ENCODE measurements around the gene TARDBP.
"Not testable (repeated sequence)": the region's sequence is repeated elsewhere in the genome, so short reads cannot be mapped to it uniquely, and the experiment has no call there.

TARDBP gene

GRCh38 chr1:11059968-11060830 is 47.7 kb downstream of the TARDBP start, which contains the start of gene SRM:
Gene SRM, minus strand, starts transcription at chr1:11060018. Its CDS starts 75 bp downstream, at chr1:11059943.
- peak; percentile 90 for DNase-seq (ENCODE audit: low spot score)

GRCh38 chr1:11061652-11062365 is 49.4 kb downstream of the TARDBP start:
- DNase-seq (ENCODE audit: low spot score): no peak

DNA sequence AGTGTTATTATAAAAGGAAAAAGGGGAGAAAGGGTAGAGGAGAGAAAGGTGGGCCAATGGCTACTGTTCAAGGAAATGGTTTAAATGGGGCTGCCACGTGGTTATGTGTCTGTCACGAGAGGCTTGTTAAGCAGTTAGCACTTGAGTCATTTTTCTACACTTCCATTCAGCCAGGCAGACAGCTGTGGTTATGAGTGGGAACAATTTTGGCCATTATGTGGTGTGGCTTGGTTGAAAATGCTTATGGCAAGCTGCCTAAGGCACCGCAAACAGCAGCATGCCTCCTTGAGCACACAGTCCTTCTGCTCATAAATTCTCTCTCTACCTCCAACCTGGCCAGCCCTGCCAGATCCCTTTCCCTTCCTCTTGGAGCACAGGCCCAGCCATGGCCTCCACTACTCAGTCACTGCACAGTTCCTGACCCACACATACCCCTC is 50.5 kb downstream of the TARDBP start:
- DNase-seq (ENCODE audit: low spot score): peak; percentile 28

DNA sequence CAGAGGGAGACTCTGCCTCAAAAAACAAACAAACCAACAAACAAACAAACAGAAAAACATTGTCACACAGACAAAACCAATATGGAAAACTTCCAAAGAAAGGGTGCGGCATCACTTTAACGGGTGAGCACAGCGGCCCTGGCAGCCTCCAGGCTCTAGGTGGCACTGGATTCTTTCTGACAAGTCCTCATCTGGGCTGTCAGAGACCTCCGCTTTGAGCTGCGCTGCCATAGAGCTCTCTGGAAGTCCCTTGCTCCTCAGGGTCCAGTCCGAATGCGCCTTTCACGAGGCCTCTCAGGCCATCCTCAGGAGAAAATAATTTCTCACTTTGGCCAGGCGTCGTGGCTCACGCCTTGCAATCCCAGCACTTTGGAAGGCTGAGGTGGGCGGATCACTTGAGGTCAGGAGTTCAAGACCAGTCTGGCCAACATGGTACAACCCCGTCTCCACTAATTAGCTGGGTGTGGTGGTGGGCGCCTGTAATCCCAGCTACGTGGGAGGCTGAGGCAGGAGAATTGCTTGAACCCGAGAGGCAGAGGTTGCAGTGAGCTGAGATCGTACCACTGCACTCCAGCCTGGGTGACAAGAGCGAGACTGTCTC is 51.6 kb downstream of the TARDBP start:
- not testable (repeated sequence) for DNase-seq (ENCODE audit: low spot score)

GRCh38 chr1:11064942-11065341 is 52.5 kb downstream of the TARDBP start:
- no peak for DNase-seq (ENCODE audit: low spot score)

- no peak for DNase-seq (ENCODE audit: low spot score)
Measured at GRCh38 chr1:11065796-11066195, 53.3 kb downstream of the TARDBP start.

DNA sequence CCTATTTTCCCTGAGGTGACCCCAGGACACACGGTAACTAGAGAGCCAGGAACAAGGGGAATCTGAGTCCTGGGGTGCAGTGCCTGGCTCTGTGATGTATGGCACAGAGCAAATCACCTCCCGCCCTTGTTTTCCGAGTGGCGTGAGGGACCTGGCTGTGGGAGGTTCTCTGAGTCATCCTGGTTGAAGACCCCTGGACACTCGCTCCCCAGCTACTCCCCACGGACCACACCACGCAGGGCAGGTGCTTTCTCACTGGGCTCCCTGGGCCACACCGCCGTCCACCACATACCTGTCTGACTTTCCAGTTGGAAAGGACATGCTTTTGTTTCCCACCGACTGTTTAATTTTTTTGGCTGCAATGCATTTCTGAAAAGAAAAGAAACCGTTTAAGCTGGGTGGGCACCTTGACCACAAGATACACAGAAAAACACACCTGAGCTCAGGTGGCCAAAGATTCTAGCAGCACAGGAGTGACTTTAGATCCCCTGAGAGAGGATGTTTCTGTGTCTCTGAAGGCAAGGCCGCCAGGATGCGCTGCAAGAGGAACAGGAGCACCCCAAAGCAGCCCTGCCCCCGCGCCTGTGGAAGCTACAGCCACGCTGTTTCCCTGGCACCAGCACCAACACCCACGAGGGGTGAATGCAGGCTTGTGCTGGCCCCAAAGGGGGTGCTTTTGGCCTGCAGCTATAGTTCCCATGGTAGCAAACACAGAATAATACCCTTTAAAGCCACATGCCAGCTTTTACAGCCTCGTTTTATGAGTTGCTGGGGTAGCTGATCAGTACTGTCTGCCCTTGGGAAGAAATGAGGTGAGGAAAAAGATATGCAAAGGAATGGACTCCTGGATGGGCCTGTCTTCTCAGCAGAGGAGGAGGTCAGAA is 55.5 kb downstream of the TARDBP start:
- no peak for DNase-seq (ENCODE audit: low spot score)

DNA sequence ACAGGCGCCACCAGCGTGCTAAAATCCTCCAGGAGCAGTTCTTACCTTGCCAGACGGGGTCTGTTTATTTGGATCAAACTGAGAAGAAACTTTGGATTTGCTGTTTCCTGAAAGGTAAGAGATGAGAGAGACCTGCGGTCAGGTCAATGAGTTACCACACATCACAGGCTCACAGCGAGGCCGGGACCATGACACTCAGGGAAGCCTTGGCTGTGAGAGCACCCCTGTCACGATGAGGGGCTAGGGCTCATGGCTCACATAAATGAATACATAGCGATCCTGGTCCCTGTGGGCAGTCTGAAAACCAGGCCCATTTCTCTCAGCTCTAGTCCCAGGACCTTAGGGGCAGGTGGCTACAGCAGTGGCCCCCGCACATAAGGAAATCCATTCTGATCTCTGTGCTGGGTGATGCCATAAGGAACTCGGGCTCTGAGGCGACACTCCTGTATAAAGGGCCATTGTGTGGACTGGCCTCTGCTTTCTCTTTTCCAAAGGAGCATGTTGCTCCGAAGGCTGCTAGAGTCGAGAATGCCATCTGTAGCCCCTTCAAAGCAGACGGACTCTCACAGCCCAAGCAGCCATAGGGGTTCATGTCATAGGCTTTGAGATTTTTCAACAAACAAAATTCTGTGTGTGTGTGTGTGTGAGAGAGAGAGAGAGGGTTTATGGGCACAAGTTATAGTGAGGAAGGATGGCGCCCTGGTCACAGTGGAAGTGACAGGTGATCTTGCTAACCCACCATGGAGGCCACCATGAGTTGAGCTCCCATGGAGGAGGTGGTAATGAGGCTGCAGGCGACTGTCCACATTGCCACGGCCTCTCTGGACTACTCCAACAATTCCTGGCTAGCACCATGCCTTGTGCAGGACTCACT is 56.4 kb downstream of the TARDBP start:
- DNase-seq (ENCODE audit: low spot score): no peak

- DNase-seq (ENCODE audit: low spot score): no peak
Measured at GRCh38 chr1:11070876-11071275, 58.4 kb downstream of the TARDBP start.

DNA sequence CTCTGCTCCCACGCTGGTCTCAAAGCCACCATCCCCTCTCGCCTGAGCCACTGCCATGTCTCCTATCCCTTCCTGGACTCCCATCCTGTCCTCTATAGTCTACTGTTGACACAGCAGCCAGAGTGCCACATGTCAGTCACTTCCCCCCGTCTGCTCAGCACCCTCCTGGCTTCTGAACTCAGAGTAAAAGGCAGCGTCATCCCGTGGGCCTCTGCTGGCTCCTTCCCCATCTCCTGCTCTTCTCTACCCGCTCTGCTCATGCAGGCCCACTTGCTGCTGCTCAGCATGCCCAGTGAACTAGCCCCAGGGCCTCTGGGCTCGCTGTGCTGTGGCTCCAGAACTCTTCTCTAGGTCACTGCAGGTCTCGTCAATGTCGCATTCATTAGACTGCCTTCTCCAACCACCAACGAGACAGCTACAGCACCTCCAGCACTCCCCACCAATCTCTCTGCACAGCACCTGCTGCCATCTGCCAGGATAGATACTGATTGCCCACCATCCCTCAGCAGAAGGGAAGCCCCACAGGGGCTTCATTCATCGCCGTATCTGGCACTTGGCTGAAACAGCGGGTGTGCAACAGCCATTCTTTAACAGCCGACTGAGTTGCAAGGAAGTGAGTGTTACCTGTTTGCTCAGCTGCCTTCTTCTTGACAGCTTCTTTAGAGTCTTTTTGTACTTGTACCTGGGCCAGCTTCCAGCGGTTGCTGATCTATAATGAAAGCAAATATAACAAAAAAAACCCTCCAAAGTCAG is 59.2 kb downstream of the TARDBP start:
- no peak for DNase-seq (ENCODE audit: low spot score)

- no peak for DNase-seq (ENCODE audit: low spot score)
Measured at GRCh38 chr1:11072216-11072917, 59.9 kb downstream of the TARDBP start.

DNA sequence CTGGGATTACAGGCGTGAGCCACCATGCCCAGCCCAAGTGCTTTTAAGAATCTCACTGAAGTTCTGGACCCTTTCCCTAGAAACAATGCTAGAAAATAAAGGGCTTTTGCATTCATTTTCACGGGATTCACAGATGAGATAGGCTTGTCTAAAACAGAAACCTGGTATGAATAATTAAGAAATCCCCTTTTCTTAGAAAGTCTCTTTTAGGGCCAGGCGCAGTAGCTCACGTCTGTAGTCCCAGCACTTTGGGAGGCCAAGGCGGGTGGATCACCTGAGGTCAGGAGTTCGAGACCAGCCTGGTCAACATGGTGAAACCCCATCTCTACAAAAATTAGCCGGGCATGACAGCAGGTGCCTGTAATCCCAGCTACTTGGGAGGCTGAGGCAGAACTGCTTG is 60.9 kb downstream of the TARDBP start:
- not testable (repeated sequence) for DNase-seq (ENCODE audit: low spot score)
